ENCODE measurements around the gene TRPC6. TPM values are rescaled to one million over a fixed set of nuclear protein-coding genes. Genes with fewer than 3 reads are reported as not detected.

Gene TRPC6
- total and polyA plus RNA-seq, 2 donors (not counting 1 experiment from before 2014, with no cell fraction given), result 4.6 to 26.4 TPM

GRCh38 chr11:101453682-101454081, 130.1 kb downstream of the TRPC6 start:
- Histone ChIP-seq H3K36me3 (ENCODE audit: control insufficient read depth, insufficient read depth, low read length) (no peaks in the 10 kb centered on the region), H4K20me1 (ENCODE audit: control insufficient read depth, extremely low read depth, insufficient read depth, low read length) (no peaks in the 10 kb centered on the region), H3K27me3 (ENCODE audit: control insufficient read depth, insufficient read depth, low read length) (no peaks in the 10 kb centered on the region), H3K27ac (ENCODE audit: insufficient read depth, low read length) (no peak overlapping the region), H3K9ac (ENCODE audit: insufficient read depth, low read length) (no peak overlapping the region), H3K79me2 (ENCODE audit: control insufficient read depth, insufficient read depth, low read length) (no peaks in the 10 kb centered on the region), H3K4me3 (replicated peaks in 1 of 4; ENCODE audit: control extremely low read depth in 1 of 4, insufficient read depth in 1 of 4, low read depth in 3 of 4, low read length in 4 of 4) (no peak overlapping the region), H2AFZ (ENCODE audit: low read length) (no peak overlapping the region), H3K9me3 (ENCODE audit: control insufficient read depth, insufficient read depth, low read depth, low read length) (no peaks in the 10 kb centered on the region), H3K4me1 (ENCODE audit: control insufficient read depth, extremely low read depth, insufficient read depth, low read length) (no peaks in the 10 kb centered on the region), H3K4me2 (ENCODE audit: extremely low read depth, insufficient read depth, low read length) (no peak overlapping the region)
- TF ChIP-seq CTCF (conservative IDR thresholded peaks at IDR 0.05 in 1 of 2, IDR thresholded peaks at IDR 0.05 in 1 of 2; ENCODE audit: low read depth in 1 of 2, low read length in 2 of 2) (no peak), EZH2 (IDR thresholded peaks at IDR 0.05; ENCODE audit: low read length, missing control alignments) (no peak)
- peak in 1 of 2 donors; percentile 50 for DNase-seq (ENCODE audit: low read depth in 2 of 2)

GRCh38 chr11:101448881-101449442, 134.8 kb downstream of the TRPC6 start:
- H3K4me2 ChIP-seq (ENCODE audit: extremely low read depth, insufficient read depth, low read length), result no peak overlapping the region
- peaks cover 21% of the 10 kb centered on the region for H3K4me1 ChIP-seq (ENCODE audit: control insufficient read depth, extremely low read depth, insufficient read depth, low read length)
- no peak for DNase-seq (ENCODE audit: low read depth in 2 of 2)
- no peaks in the 10 kb centered on the region for H4K20me1 ChIP-seq (ENCODE audit: control insufficient read depth, extremely low read depth, insufficient read depth, low read length)
- no peak overlapping the region for H3K4me3 ChIP-seq (replicated peaks in 1 of 4; ENCODE audit: control extremely low read depth in 1 of 4, insufficient read depth in 1 of 4, low read depth in 3 of 4, low read length in 4 of 4)
- no peak overlapping the region for H3K27ac ChIP-seq (ENCODE audit: insufficient read depth, low read length)
- no peak overlapping the region for H3K9ac ChIP-seq (ENCODE audit: insufficient read depth, low read length)
- no peaks in the 10 kb centered on the region for H3K9me3 ChIP-seq (ENCODE audit: control insufficient read depth, insufficient read depth, low read depth, low read length)
- H3K79me2 ChIP-seq (ENCODE audit: control insufficient read depth, insufficient read depth, low read length), result no peaks in the 10 kb centered on the region
- H3K27me3 ChIP-seq (ENCODE audit: control insufficient read depth, insufficient read depth, low read length), result no peaks in the 10 kb centered on the region
- TF ChIP-seq EZH2 (IDR thresholded peaks at IDR 0.05; ENCODE audit: low read length, missing control alignments) (no peak), CTCF (conservative IDR thresholded peaks at IDR 0.05 in 1 of 2, IDR thresholded peaks at IDR 0.05 in 1 of 2; ENCODE audit: low read depth in 1 of 2, low read length in 2 of 2) (no peak)
- H3K36me3 ChIP-seq (ENCODE audit: control insufficient read depth, insufficient read depth, low read length), result no peaks in the 10 kb centered on the region
- no peak overlapping the region for H2AFZ ChIP-seq (ENCODE audit: low read length)

DNA sequence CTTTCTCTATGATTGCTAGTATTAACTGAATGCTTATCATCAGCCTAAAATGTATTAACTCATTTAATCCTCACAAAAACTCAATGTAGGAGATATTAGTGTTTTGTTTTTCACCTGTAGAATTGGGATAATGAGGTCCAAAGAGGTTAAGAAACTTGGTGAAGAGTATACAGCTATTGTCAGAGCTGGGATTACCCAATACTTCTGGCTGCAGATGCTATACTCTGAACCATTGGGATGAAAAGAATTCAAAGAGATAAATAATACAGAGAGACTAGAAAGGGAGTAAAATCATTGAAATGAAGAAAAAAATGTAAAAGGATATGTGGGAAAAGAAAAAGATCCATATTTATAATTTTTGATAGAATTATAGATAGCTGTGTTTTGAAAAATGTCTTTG, 137.1 kb downstream of the TRPC6 start:
- no peak overlapping the region for H3K9ac ChIP-seq (ENCODE audit: insufficient read depth, low read length)
- no peaks in the 10 kb centered on the region for H3K36me3 ChIP-seq (ENCODE audit: control insufficient read depth, insufficient read depth, low read length)
- H3K4me3 ChIP-seq (replicated peaks in 1 of 4; ENCODE audit: control extremely low read depth in 1 of 4, insufficient read depth in 1 of 4, low read depth in 3 of 4, low read length in 4 of 4), result no peak overlapping the region
- no peak overlapping the region for H2AFZ ChIP-seq (ENCODE audit: low read length)
- no peaks in the 10 kb centered on the region for H4K20me1 ChIP-seq (ENCODE audit: control insufficient read depth, extremely low read depth, insufficient read depth, low read length)
- H3K79me2 ChIP-seq (ENCODE audit: control insufficient read depth, insufficient read depth, low read length), result no peaks in the 10 kb centered on the region
- no peaks in the 10 kb centered on the region for H3K27me3 ChIP-seq (ENCODE audit: control insufficient read depth, insufficient read depth, low read length)
- H3K4me1 ChIP-seq (ENCODE audit: control insufficient read depth, extremely low read depth, insufficient read depth, low read length), result peaks cover 34% of the 10 kb centered on the region
- H3K9me3 ChIP-seq (ENCODE audit: control insufficient read depth, insufficient read depth, low read depth, low read length), result no peaks in the 10 kb centered on the region
- TF ChIP-seq CTCF (conservative IDR thresholded peaks at IDR 0.05 in 1 of 2, IDR thresholded peaks at IDR 0.05 in 1 of 2; ENCODE audit: low read depth in 1 of 2, low read length in 2 of 2), result no peak
- TF ChIP-seq EZH2 (IDR thresholded peaks at IDR 0.05; ENCODE audit: low read length, missing control alignments), result no peak
- H3K27ac ChIP-seq (ENCODE audit: insufficient read depth, low read length), result peak overlapping the region; percentile 24
- H3K4me2 ChIP-seq (ENCODE audit: extremely low read depth, insufficient read depth, low read length), result peak overlapping the region; percentile 25
- DNase-seq (ENCODE audit: low read depth in 2 of 2), result no peak
